ENCODE results near the gene SLX4IP.
"Not testable (repeated sequence)": the region's sequence is repeated elsewhere in the genome, so short reads cannot be mapped to it uniquely, and the experiment has no call there.

Gene SLX4IP

GRCh38 chr20:10579942-10580341 lies 144.8 kb downstream of the SLX4IP start:
- DNase-seq: no peak

GRCh38 chr20:10580700-10581099 lies 145.6 kb downstream of the SLX4IP start:
- DNase-seq: no peak

GRCh38 chr20:10581823-10582222 lies 146.7 kb downstream of the SLX4IP start:
- DNase-seq: no peak

GRCh38 chr20:10584371-10584770 lies 149.3 kb downstream of the SLX4IP start:
- DNase-seq: no peak

GRCh38 chr20:10585308-10585707 lies 150.2 kb downstream of the SLX4IP start:
- DNase-seq: no peak

GRCh38 chr20:10586296-10586695 lies 151.2 kb downstream of the SLX4IP start:
- no peak for DNase-seq

GRCh38 chr20:10590446-10590845 lies 155.3 kb downstream of the SLX4IP start:
- not testable (repeated sequence) for DNase-seq

- DNase-seq: no peak
These were observed 156.0 kb downstream of the SLX4IP start for GRCh38 chr20:10590950-10591671.

GRCh38 chr20:10591946-10592521 lies 156.9 kb downstream of the SLX4IP start:
- DNase-seq: no peak

- no peak for DNase-seq
These were observed 159.3 kb downstream of the SLX4IP start for GRCh38 chr20:10594296-10594868.

GRCh38 chr20:10595266-10595665 lies 160.2 kb downstream of the SLX4IP start:
- no peak for DNase-seq

- no peak for DNase-seq
These were observed 160.9 kb downstream of the SLX4IP start for GRCh38 chr20:10595985-10596384.

GRCh38 chr20:10596710-10597121 lies 161.6 kb downstream of the SLX4IP start:
- DNase-seq: no peak

- no peak for DNase-seq
These were observed 162.5 kb downstream of the SLX4IP start for GRCh38 chr20:10597637-10598036.

GRCh38 chr20:10602221-10602871 lies 167.2 kb downstream of the SLX4IP start:
- DNase-seq: no peak

GRCh38 chr20:10603378-10603777 lies 168.3 kb downstream of the SLX4IP start:
- DNase-seq: no peak

GRCh38 chr20:10603971-10604864 lies 169.1 kb downstream of the SLX4IP start:
- DNase-seq: peak; percentile 52

GRCh38 chr20:10604865-10605440 lies 169.8 kb downstream of the SLX4IP start:
- no peak for DNase-seq

- DNase-seq: no peak
These were observed 170.6 kb downstream of the SLX4IP start for GRCh38 chr20:10605547-10606195.

GRCh38 chr20:10609276-10609675 lies 174.2 kb downstream of the SLX4IP start:
- no peak for DNase-seq

GRCh38 chr20:10609770-10610169 lies 174.7 kb downstream of the SLX4IP start:
- no peak for DNase-seq

- no peak for DNase-seq
These were observed 175.1 kb downstream of the SLX4IP start for GRCh38 chr20:10610251-10610650.

Data from retina (tissue), 1 donor.